HG02885 (cell line): ENCODE data around the gene SAMD8.

Experiments
- ATAC-seq: cut with Tn5 transposase; IDR thresholded peaks from one replicate; pipeline ENCODE4 v1.9.1; 2021; ENCODE audit warnings: mild to moderate bottlenecking; ENCODE audit not compliant: unreplicated experiment, poor library complexity

Gene SAMD8

GRCh38 chr10:75111365-75111906 lies at the start of gene SAMD8:
TSS of gene SAMD8 (plus strand) at chr10:75111656. CDS start at chr10:75150529, 38,873 bp downstream.
- ATAC-seq = peak; percentile 82

DNA sequence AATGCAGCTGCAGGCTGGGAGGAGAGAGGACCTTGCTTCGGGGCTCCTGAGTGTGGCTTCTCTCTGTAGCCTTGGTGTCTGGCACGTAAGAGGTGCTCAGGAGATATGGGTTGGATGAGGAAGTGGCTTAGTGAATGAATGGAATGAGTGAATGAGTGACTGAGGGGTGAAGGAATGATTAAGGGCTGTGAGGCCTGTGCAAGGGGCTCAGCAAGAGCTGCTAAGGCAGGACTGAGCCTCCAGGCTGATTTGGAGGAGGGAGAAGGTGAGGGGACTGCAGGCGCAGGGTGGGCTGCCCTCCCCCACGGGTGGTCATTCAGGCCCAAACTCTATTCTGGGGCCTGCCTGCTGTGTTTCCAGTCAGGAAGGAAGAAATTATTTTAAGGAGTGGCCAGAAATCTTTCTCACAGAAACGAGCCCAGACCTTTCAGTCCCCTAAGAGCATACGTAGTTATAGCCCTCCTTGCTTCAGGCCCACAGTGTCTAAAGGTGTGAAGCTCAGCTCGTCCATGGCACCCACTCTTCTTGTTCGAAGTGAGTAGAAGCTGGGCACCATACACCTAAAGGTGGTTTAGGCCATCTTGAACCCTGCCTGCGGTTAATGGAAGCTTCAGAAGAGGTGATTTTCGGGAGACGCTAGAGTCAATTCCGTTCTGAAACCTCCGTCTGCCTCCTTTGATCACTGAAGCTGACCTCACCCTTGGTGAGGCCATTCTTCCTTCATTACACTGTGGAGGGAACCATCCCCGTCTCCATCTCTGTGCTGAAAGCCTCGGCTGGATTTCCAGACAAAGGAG lies 49.5 kb upstream of the SAMD8 start:
- ATAC-seq = no peak

- no peak for ATAC-seq
Measured at GRCh38 chr10:75062506-75063299, 48.8 kb upstream of the SAMD8 start.

- no peak for ATAC-seq
Measured at GRCh38 chr10:75063461-75064230, 47.8 kb upstream of the SAMD8 start.

DNA sequence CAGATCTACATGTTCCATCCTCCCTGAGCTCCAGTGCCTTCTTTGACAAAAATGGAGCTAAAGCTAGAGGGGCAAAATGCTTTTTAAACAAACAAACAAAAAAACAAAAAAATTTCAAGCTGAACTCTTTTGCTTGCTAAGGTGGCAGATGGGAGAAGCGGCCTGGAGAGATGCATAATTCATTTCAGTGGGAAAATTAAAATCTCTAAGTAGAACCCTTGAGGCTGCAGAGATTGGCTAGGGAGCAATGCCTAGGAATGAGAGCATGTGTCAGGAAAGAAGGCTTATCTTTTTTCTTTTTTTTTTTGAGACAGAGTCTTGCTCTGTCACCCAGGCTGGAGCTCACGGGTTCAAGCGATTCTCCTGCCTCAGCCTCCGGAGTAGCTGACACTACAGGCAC lies 46.4 kb upstream of the SAMD8 start:
- ATAC-seq = no peak

GRCh38 chr10:75066271-75066670 lies 45.2 kb upstream of the SAMD8 start:
- ATAC-seq = no peak

DNA sequence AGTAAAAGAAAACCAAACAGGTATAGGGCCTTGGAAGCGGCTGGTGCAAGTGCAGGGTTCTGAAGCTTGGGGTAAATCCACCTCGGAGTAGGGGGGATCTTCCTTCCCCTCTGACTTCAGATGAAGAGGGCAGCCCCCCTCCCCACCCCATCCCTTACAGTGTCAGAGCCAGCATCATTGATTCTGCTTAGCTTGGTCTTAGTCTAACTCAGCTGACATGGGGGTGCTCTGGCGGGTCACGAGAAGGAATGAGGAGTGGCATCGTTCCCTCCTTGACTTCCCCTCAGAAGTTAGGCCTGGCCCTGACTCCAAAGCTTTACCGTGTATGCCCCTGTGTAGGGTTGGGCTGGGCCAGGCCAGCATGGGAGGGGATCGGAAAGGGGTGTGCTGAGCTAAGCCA lies 44.2 kb upstream of the SAMD8 start:
- no peak for ATAC-seq

GRCh38 chr10:75068523-75068922 lies 42.9 kb upstream of the SAMD8 start:
- no peak for ATAC-seq

DNA sequence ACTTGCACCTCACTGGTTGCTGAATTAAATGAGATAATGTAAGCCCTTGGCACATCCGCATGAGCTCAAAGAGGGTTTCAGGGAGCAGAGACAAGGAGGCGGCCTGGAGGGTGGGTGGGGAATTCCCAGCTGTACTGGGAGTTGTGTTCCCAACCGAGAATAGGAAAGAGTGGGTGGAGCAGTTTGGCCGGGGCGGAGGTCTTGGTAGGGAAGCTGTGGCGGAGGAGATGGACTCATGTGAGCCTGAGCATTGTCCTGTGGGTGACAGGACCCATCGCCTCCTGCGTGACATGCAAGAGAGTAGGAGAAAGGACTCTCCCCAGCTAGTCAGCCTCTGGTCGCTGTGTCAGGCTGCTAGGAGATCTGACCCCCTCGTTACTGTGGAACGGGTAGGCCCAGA lies 41.0 kb upstream of the SAMD8 start:
- ATAC-seq = no peak

- no peak for ATAC-seq
Measured at GRCh38 chr10:75070961-75071428, 40.5 kb upstream of the SAMD8 start.

DNA sequence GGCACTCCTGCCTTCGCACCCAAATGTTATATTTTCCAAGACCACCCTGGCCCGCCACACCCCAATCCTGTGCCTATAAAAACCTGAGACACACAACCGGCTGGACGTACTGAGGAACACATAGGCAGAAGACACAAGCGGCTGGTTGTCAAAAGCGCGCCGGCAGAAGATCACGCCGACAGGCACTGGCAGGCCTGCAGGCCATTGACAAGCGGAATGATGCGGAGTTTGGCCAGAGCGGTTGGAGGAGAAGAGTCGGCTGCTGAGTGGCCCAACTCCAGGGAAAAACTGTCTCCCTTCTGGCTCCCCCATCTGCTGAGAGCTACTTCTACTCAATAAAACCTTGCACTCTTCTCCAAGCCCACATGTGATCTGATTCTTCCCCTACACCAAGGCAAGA lies 39.7 kb upstream of the SAMD8 start:
- no peak for ATAC-seq

DNA sequence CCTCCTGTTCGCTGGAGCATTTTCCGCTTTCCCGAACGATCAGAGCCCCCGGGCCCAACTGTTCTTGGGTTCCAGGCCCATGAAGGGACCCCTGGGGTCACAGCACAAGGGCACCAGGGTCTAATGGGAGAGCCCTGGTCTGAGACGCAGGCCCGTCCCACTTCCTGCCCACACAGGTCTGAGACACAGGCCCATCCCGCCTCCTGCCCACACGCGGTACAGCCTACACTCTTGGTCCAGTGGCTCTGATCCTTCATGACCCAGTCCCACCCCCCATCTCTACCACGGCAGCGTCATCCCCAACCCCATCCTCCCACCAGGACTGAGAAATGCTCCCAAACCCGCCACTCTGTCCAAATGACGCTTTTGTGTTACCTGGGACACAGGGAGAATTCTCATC lies 38.7 kb upstream of the SAMD8 start:
- ATAC-seq = no peak

DNA sequence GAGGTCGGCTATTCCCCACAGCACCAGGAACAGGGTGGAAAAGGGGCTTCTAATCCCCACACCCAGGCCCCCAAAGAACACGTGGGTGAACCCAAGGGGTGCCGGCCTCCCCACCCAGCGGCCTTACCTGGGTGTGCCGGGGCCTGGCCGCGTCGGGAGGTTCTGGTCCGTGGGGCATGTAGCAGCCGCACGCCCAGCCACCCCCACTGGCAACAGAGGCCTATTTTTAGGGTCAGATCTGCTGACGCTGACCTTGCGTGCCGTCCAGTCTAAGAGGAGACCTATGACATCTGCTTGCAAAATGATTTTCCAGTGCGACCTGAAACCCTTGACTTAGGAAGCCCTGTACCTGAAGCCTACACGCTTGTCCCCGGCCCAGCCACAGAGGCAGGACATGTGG lies 38.0 kb upstream of the SAMD8 start:
- no peak for ATAC-seq

DNA sequence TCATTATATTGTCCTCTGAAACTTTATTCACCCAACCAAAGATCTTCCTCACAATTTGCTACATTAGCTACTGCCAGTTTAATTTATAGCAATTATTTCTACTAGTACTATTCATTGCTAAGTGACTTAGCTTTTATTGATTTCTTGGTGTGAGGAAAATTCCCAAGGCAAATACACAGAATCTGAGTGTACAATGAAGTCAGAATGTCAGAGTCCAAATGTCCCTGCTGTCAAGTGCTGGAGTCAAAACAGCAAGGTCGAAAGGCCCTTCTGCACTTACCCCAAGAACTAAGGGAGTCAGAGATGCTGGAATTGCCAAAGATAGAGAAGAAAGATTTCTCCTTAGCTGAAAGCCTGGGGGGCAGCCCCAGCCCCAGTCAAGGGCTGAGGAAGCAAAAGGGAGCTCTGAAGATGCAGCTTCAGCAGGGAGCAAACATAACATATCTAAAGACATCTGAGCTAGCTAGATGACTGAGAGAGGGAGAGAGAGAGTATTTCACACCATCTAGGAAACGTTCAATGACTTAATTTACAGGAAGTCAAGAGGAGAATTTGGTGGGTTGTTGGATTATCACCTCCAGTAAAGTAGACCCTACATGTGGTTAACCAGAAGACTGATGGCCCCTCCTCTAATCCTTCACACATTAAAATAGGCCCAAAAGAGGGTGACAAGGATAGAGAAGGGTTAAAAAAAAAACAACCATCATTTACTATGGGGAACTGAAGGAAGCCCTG lies 36.6 kb upstream of the SAMD8 start:
- ATAC-seq = no peak

GRCh38 chr10:75076348-75076747 lies 35.1 kb upstream of the SAMD8 start:
- ATAC-seq = no peak

DNA sequence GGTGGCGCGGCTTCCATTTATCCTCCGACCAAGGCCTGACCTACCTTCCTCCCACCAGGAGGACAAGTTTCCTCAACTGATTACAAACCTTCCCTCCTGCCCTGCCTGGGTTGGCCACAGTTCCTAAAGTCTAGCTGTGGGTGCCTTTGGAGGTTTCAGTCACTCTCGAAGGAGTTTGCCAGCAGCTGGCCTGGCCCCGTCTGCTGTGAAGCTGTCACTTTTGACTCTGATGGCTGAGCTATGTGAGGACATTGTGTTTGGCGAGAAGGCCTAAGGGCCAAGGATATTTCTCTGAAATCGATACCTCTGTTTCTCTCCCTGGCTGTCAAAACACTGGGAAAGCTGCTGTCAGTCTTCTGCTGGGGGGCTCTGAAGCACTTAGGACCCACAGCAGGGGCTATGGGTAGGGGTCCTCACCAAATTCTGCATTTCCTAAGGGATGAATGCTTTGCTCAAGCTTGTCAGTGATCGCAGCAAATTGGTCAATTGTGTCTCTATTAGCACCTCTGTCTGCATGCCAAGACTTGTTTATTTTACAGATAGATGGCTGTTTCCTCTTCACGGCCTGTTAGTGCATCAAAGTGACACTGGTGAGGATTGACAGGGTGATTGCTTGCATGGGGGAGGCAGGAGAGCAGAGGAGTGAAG lies 31.9 kb upstream of the SAMD8 start:
- ATAC-seq = no peak

DNA sequence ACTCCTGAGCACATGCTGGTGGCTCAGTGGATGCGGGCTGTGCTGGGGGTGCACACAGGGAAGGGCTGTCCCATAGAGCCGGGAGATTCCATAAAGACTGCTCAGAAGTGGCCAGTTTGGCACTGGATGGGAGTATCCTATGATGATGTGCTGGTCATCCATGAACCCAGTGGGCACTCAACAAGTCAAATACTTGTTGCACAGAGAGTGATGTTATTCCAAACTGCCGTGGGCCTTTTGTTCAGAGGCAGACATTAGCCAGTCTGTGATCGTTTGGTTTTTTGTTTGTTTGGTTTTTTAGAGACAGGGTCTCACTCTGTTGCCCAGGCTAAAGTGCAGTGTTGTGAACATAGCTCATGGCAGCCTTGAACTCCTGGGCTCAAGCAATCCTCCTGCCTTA lies 30.9 kb upstream of the SAMD8 start:
- ATAC-seq = no peak

DNA sequence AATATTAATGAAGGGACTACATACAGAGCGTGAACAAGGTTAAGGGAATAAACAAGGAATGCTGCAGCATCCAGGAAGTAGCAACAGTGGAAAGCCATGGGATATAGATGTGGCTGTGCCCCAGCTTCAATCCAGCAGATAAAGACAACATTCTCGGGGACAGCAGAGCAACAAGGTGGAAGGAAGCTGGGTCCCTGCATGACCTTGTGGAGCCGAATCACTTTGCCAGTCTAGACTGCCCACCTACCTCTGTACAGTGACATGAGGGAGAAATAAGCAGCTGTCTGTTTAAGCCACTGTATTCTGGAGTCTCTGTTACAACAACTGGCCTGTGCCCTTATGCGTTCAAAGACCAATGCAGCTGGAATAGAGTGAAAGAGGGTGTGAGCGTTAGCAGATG lies 30.1 kb upstream of the SAMD8 start:
- ATAC-seq = no peak
